OCI-LY1 (cell line): ENCODE results near the gene LRRC63.

ENCODE experiments used
- H2AFZ ChIP-seq: fragments of 200-600 bp; sonication (generic), shearing (Covaris generic); 2 replicates; pipeline ENCODE4 v1.6.0; 2014; ENCODE audit warnings: antibody characterized with exemption, mild to moderate bottlenecking, low read length
- H3F3A ChIP-seq: fragments of 200-600 bp; sonication (generic), shearing (Covaris generic); 2 replicates; pipeline ENCODE4 v1.6.0; 2014; ENCODE audit warnings: mild to moderate bottlenecking, antibody characterized with exemption, low read length, moderate library complexity; ENCODE audit not compliant: insufficient read depth
- H3K27ac ChIP-seq: fragments of 200-600 bp; sonication (generic); 2 replicates; pipeline ENCODE4 v1.5.1; 2014; ENCODE audit warnings: low read length, mixed run types, mild to moderate bottlenecking, low read depth; ENCODE audit not compliant: poor library complexity, severe bottlenecking
- H3K27me3 ChIP-seq: fragments of 200-600 bp; sonication (generic); 2 replicates; pipeline ENCODE4 v1.6.0; 2014; ENCODE audit warnings: antibody characterized with exemption, mild to moderate bottlenecking, low read length, moderate library complexity; ENCODE audit not compliant: insufficient read depth
- H3K36me3 ChIP-seq: fragments of 200-600 bp; sonication (generic); 2 replicates; pipeline ENCODE4 v1.6.1; 2014; ENCODE audit warnings: mild to moderate bottlenecking, antibody characterized with exemption, low read length, moderate library complexity, mixed read lengths; ENCODE audit not compliant: insufficient read depth
- H3K4me1 ChIP-seq: fragments of 200-600 bp; sonication (generic); 2 replicates; pipeline ENCODE4 v1.5.1; 2014; ENCODE audit warnings: mild to moderate bottlenecking, low read length, moderate library complexity; ENCODE audit not compliant: insufficient read depth, severe bottlenecking
- H3K4me2 ChIP-seq: fragments of 200-600 bp; sonication (generic), shearing (Covaris generic); 2 replicates; pipeline ENCODE4 v1.6.1; 2014; ENCODE audit warnings: low read length
- H3K4me3 ChIP-seq: fragments of 200-600 bp; sonication (generic); 2 replicates; pipeline ENCODE4 v1.5.1; 2014; ENCODE audit warnings: low read length, low read depth, mild to moderate bottlenecking, mixed read lengths; ENCODE audit not compliant: poor library complexity, severe bottlenecking
- H3K79me2 ChIP-seq: fragments of 200-600 bp; shearing (Covaris generic); 2 replicates; pipeline ENCODE4 v1.6.1; 2016; ENCODE audit warnings: mixed run types, low read length, mixed read lengths; ENCODE audit not compliant: insufficient read depth
- H3K9ac ChIP-seq: fragments of 200-600 bp; sonication (generic), shearing (Covaris generic); 2 replicates; pipeline ENCODE4 v1.6.1; 2014; ENCODE audit warnings: mild to moderate bottlenecking, low read length, mixed read lengths
- H3K9me2 ChIP-seq: fragments of 200-600 bp; sonication (generic), shearing (Covaris generic); 2 replicates; pipeline ENCODE4 v1.6.1; 2014; ENCODE audit warnings: low read depth, mild to moderate bottlenecking, low read length, mixed read lengths
- H3K9me3 ChIP-seq: fragments of 200-600 bp; shearing (Covaris generic); 2 replicates; pipeline ENCODE4 v1.6.1; 2014; ENCODE audit warnings: low read length, mixed read lengths
- H4K20me1 ChIP-seq: fragments of 200-600 bp; sonication (generic), shearing (Covaris generic); 2 replicates; pipeline ENCODE4 v1.6.0; 2016; ENCODE audit warnings: mild to moderate bottlenecking, low read length; ENCODE audit not compliant: insufficient read depth
- CTCF ChIP-seq: fragments of 200-600 bp; sonication (generic), shearing (Covaris generic); IDR thresholded peaks from 2 replicates; pipeline ENCODE4 v1.5.1; 2017; ENCODE audit warnings: mild to moderate bottlenecking, antibody characterized with exemption, low read length, moderate library complexity, mixed read lengths
- EZH2 ChIP-seq: fragments of 200-600 bp; sonication (generic), shearing (Covaris generic); IDR thresholded peaks from 2 replicates; pipeline ENCODE4 v1.8.0; 2017; ENCODE audit warnings: borderline replicate concordance, mixed run types, mild to moderate bottlenecking, antibody characterized with exemption, low read length, moderate library complexity, mixed read lengths

Gene LRRC63

GRCh38 chr13:46170268-46170667 lies 41.5 kb upstream of the LRRC63 start:
- Histone ChIP-seq H3K36me3 (peaks cover 79% of the 10 kb centered on the region), H2AFZ (no peak overlapping the region), H3K9me2 (no peaks in the 10 kb centered on the region), H3K27ac (peak overlapping the region; percentile 19), H3K9ac (no peak overlapping the region), H3F3A (no peaks in the 10 kb centered on the region), H3K4me3 (no peak overlapping the region), H3K79me2 (peaks cover 100% of the 10 kb centered on the region), H3K4me2 (peak overlapping the region; percentile 57; the same call in 1 of the 2 replicates), H4K20me1 (peaks cover 2% of the 10 kb centered on the region; the same call in 1 of the 2 replicates), H3K4me1 (peaks cover 99% of the 10 kb centered on the region), H3K27me3 (no peaks in the 10 kb centered on the region), H3K9me3 (no peaks in the 10 kb centered on the region)
- TF ChIP-seq CTCF (no peak), EZH2 (no peak)

GRCh38 chr13:46170687-46171086 lies 41.0 kb upstream of the LRRC63 start:
- no peaks in the 10 kb centered on the region for H3K9me2 ChIP-seq
- peak overlapping the region; percentile 21 for H3K4me3 ChIP-seq
- H3K79me2 ChIP-seq: peaks cover 100% of the 10 kb centered on the region
- H2AFZ ChIP-seq: no peak overlapping the region
- H3F3A ChIP-seq: no peaks in the 10 kb centered on the region
- H3K27me3 ChIP-seq: no peaks in the 10 kb centered on the region
- peak overlapping the region; percentile 52 for H3K27ac ChIP-seq
- H3K9me3 ChIP-seq: no peaks in the 10 kb centered on the region
- H3K36me3 ChIP-seq: peaks cover 83% of the 10 kb centered on the region
- no peak overlapping the region for H3K9ac ChIP-seq
- H4K20me1 ChIP-seq: peaks cover 3% of the 10 kb centered on the region; the same call in 1 of the 2 replicates
- TF ChIP-seq EZH2 (no peak), CTCF (peak; percentile 23; the same call in 1 of the 2 replicates)
- peaks cover 100% of the 10 kb centered on the region for H3K4me1 ChIP-seq
- peak overlapping the region; percentile 57 for H3K4me2 ChIP-seq

- Histone ChIP-seq H4K20me1 (peaks cover 8% of the 10 kb centered on the region), H3K27me3 (no peaks in the 10 kb centered on the region), H2AFZ (no peak overlapping the region), H3K4me2 (peak overlapping the region; percentile 57), H3K4me3 (peak overlapping the region; percentile 21), H3K27ac (peak overlapping the region; percentile 52), H3K79me2 (peaks cover 100% of the 10 kb centered on the region), H3F3A (peaks cover 2% of the 10 kb centered on the region; the same call in 1 of the 2 replicates), H3K9ac (no peak overlapping the region), H3K36me3 (peaks cover 88% of the 10 kb centered on the region), H3K4me1 (peaks cover 100% of the 10 kb centered on the region), H3K9me3 (no peaks in the 10 kb centered on the region), H3K9me2 (no peaks in the 10 kb centered on the region)
- TF ChIP-seq EZH2 (no peak), CTCF (no peak)
Observed at GRCh38 chr13:46171217-46171616, 40.5 kb upstream of the LRRC63 start.
